SU-DHL-6 (cell line): ENCODE data around the gene SRRM4.

ENCODE experiments used
- CTCF ChIP-seq: fragments of 200-600 bp; sonication (generic); IDR thresholded peaks from one replicate; pipeline ENCODE4 v1.5.1; 2017; ENCODE audit warnings: antibody characterized with exemption, mild to moderate bottlenecking, low read length, moderate library complexity; ENCODE audit not compliant: insufficient read depth, poor library complexity, severe bottlenecking
- EZH2phosphoT487 ChIP-seq: fragments of 200-600 bp; sonication (generic), shearing (Covaris generic); conservative IDR thresholded peaks from 2 replicates; pipeline ENCODE4 v1.6.1; 2018; ENCODE audit warnings: mild to moderate bottlenecking, antibody characterized with exemption, low read length, moderate library complexity, mixed read lengths

- TF ChIP-seq CTCF = no peak
- no peak for TF ChIP-seq EZH2phosphoT487
Measured at GRCh38 chr12:119200601-119201000, 219.3 kb downstream of the SRRM4 start.
